Ascending aorta (tissue), 2 donors: ENCODE results near the gene PGBD5. TPM values are rescaled to one million over a fixed set of nuclear protein-coding genes. Genes with fewer than 3 reads are reported as not detected.

Experiments
- DNase-seq, 2 donors: peaks; one replicate each; pipeline ENCODE4 v3.0.0-alpha.2; 2019; ENCODE audit warnings: low spot score in 2 of 2
- H3K27ac ChIP-seq, 2 donors: fragments of 200-600 bp; sonication (generic); one replicate each; pipeline ENCODE4 v1.5.1; 2016 to 2017; ENCODE audit warnings: mild to moderate bottlenecking in 1 of 2
- H3K27me3 ChIP-seq: fragments of 200-600 bp; sonication (generic); one replicate; pipeline ENCODE4 v1.5.1; 2017
- H3K36me3 ChIP-seq, 2 donors: fragments of 200-600 bp; sonication (generic); one replicate each; pipeline ENCODE4 v1.5.1; 2016
- H3K4me1 ChIP-seq, 2 donors: fragments of 200-600 bp; sonication (generic); one replicate each; pipeline ENCODE4 v1.5.1; 2016 to 2017; ENCODE audit warnings: mild to moderate bottlenecking in 1 of 2
- H3K4me3 ChIP-seq, 2 donors: fragments of 200-600 bp; sonication (generic); one replicate each; pipeline ENCODE4 v1.5.1; 2016 to 2017; ENCODE audit warnings: mild to moderate bottlenecking in 1 of 2
- H3K9me3 ChIP-seq, 2 donors: fragments of 200-600 bp; sonication (generic); one replicate each; pipeline ENCODE4 v1.5.1; 2016
- intact Hi-C: fragments of 100-400 bp; cut with DNase I; formaldehyde crosslinking; loops from one replicate; pipeline ENCODE4 v1.15.1; 2023
- total RNA-seq: library from RNA; depleted of rRNA; stranded (reverse); fragments of >200 nt; gene quantifications from one replicate; pipeline ENCODE4 v1.1.0, GENCODE V29; 2016
- TF ChIP-seq, protein P1 (sequence below), 3 experiments: fragments of 200-600 bp in 2 of 3; fragments of 450-650 bp in 1 of 3; sonication (generic) in 2 of 3; IDR thresholded peaks; one replicate each; pipeline ENCODE4 v1.5.1; 2016 to 2019; ENCODE audit warnings: antibody characterized with exemption in 3 of 3, mild to moderate bottlenecking in 1 of 3, moderate library complexity in 1 of 3

PGBD5 gene
- total RNA-seq, 1 donor from 2014 or later: not detected

DNA sequence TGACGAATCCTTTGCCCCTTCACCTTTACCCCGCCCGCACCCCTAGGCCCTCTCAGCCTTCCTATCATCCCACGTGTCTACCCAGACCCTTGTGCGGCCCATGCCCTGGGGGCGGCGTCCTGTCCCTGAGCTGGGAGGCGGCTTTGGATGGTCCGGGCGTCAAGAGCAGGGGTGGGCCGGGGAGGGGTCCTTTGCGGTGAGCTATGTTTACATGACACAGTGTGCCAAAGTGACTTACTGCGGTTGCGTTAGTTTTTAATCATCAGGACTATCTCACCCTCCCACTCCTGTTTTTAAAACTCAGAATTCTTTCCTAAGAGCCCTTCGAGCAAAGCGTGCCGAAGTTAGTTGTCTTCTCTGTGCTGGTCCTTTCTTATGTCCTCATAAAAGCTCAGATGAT, 144.6 kb downstream of the PGBD5 start:
- TF ChIP-seq, protein P1, sequence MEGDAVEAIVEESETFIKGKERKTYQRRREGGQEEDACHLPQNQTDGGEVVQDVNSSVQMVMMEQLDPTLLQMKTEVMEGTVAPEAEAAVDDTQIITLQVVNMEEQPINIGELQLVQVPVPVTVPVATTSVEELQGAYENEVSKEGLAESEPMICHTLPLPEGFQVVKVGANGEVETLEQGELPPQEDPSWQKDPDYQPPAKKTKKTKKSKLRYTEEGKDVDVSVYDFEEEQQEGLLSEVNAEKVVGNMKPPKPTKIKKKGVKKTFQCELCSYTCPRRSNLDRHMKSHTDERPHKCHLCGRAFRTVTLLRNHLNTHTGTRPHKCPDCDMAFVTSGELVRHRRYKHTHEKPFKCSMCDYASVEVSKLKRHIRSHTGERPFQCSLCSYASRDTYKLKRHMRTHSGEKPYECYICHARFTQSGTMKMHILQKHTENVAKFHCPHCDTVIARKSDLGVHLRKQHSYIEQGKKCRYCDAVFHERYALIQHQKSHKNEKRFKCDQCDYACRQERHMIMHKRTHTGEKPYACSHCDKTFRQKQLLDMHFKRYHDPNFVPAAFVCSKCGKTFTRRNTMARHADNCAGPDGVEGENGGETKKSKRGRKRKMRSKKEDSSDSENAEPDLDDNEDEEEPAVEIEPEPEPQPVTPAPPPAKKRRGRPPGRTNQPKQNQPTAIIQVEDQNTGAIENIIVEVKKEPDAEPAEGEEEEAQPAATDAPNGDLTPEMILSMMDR (IDR thresholded peaks at IDR 0.05): no peak
- no peaks in the 10 kb centered on the region for H3K27me3 ChIP-seq
- no peak overlapping the region for H3K4me3 ChIP-seq
- intact Hi-C loops: no loop called here
- H3K36me3 ChIP-seq: peaks cover 33 to 50% of the 10 kb centered on the region in 2 donors
- peak in 1 of 2 donors; percentile 52 for DNase-seq
- no peaks in the 10 kb centered on the region for H3K9me3 ChIP-seq
- H3K27ac ChIP-seq: no peak overlapping the region
- H3K4me1 ChIP-seq: peaks cover 0 to 3% of the 10 kb centered on the region in 2 donors

DNA sequence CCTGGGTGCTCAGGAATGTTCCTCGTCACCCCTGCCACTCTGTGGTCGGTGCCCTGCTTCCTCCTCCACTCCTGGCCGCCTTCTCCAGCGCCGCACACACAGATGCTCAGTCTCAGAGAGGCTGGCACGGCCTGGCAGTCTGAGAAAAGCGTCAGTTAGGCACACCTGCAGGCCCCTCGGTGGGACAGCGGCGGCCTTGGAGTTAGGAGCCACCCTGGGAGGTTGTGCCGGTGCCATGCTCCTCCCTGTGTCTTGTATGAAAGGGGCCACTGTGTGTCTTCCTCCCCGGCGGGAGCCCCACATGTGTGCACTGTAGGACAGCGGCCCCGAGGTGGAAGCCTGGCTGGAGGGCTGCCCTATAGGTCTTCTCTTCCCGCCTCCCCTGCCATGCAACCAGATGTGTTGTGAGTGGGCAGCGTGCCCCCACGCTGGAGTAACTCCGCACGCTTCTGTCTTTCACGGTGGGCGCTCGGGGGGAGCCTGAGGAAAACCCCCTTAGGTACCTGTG, 145.2 kb downstream of the PGBD5 start:
- DNase-seq: peak in 1 of 2 donors; percentile 61
- Histone ChIP-seq H3K27me3 (no peaks in the 10 kb centered on the region), H3K36me3 (peaks cover 39 to 56% of the 10 kb centered on the region in 2 donors), H3K9me3 (no peaks in the 10 kb centered on the region), H3K4me3 (no peak overlapping the region), H3K4me1 (peaks cover 0 to 3% of the 10 kb centered on the region in 2 donors), H3K27ac (no peak overlapping the region)
- intact Hi-C loops: no loop called here
- TF ChIP-seq, protein P1 (IDR thresholded peaks at IDR 0.05): no peak

DNA sequence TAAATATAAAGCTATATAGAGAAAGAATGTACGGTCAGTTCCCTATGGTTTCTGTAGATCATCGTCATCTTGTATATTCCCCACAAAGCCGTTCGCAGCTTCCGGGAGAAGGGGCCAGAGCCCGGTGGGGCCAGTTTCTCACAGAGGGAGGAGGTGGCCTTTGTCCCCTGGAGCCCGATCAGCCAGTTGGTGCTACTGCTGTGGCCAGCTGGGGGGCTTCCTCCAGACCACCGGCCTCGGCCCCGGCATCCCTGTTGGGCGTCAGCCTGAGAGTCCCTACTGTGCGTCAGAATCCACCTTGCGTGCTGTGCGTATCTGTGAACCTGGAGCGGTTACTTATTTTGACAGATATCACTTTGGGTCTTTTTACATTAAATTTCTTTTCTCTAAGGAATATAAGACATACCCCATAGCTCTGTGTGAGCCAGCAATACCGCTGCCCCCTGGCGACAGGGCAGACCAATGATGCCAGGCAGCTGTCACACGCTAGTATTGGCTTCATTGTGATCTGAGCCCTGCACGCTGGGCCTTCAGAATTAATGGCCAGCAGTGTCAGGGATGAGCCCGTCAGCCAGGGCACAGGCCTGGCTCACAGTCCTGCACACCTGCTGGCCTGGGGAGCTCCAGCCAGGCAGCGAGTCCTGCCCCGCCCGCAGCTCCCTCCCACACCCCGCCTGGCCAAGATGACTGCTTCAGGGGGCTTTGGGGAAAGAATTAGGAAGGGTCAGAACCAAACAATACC, 145.9 kb downstream of the PGBD5 start:
- intact Hi-C loops: no loop called here
- Histone ChIP-seq H3K27ac (no peak overlapping the region), H3K4me1 (peaks cover 0 to 3% of the 10 kb centered on the region in 2 donors), H3K9me3 (no peaks in the 10 kb centered on the region), H3K27me3 (no peaks in the 10 kb centered on the region), H3K4me3 (no peak overlapping the region), H3K36me3 (peaks cover 47 to 60% of the 10 kb centered on the region in 2 donors)
- peak in 1 of 2 donors; percentile 52 for DNase-seq
- TF ChIP-seq, protein P1 (IDR thresholded peaks at IDR 0.05): no peak

DNA sequence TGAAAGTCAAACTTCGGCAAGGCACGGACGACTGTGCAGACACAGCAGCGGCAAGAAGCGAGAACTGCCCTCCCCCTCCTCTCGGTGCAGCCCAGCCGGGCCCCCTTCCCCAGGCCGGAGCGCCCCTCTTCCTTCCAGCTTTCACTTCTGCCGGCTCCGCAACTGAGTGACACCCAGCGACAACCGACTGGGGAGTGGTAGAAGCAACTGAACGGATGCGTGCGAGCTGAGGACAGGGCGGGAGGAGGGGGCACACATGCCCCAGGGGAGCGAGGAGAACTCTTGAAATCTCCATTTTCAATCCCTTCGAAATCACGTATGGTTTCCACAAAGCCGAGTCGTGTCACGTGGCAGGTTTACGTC, 146.6 kb downstream of the PGBD5 start:
- H3K27ac ChIP-seq: no peak overlapping the region

DNA sequence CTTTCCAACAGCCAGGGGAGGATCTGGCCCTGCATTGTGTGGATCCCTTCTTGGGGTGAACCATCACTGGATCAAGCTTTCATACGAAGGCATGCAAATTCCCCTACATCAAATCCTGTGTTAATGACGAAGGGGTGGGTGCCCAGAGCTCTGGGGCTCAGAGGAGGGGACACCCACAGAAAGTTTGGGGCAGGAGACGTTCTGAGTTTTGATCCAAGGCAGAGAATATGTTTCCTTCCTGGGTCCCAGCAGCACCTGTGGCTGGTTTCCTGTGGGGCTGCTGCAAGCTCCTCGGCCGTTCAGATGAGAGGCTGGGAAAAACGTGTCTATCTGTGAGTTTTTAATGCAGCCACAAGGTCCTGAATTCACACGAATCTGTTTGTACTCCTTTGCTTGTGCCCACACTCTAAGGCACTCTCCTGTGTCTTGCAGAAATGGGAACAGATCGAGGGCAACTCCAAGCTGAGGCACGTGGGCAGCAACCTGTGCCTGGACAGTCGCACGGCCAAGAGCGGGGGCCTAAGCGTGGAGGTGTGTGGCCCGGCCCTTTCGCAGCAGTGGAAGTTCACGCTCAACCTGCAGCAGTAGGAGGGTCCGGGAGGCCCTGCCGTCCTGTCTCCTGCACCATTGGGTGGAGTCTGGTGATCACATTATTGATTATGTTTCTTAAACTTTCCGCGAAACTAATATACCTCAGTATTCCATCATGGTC, 147.1 kb downstream of the PGBD5 start:
- Histone ChIP-seq H3K27me3 (no peaks in the 10 kb centered on the region), H3K4me1 (peaks cover 1 to 6% of the 10 kb centered on the region in 2 donors), H3K9me3 (no peaks in the 10 kb centered on the region), H3K36me3 (peaks cover 50 to 64% of the 10 kb centered on the region in 2 donors), H3K4me3 (no peak overlapping the region), H3K27ac (no peak overlapping the region)
- DNase-seq: peak in 1 of 2 donors; percentile 31
- TF ChIP-seq, protein P1 (IDR thresholded peaks at IDR 0.05): no peak
- intact Hi-C loops: no loop called here

More for the DNA sequence above, 146.6 kb downstream of the PGBD5 start:
- Histone ChIP-seq H3K9me3 (no peaks in the 10 kb centered on the region), H3K36me3 (peaks cover 50 to 66% of the 10 kb centered on the region in 2 donors), H3K27me3 (no peaks in the 10 kb centered on the region), H3K4me1 (peaks cover 0 to 3% of the 10 kb centered on the region in 2 donors), H3K4me3 (no peak overlapping the region)
- TF ChIP-seq, protein P1 (IDR thresholded peaks at IDR 0.05): no peak
- intact Hi-C loops: no loop called here
- DNase-seq: peak in 1 of 2 donors; percentile 52
